Smooth muscle cell of the pulmonary artery (primary cell): ENCODE measurements around the gene ATG4C. TPM values are rescaled to one million over a fixed set of nuclear protein-coding genes. Genes with fewer than 3 reads are reported as not detected.

Experiments used
- total RNA-seq: library from RNA; depleted of rRNA; stranded (reverse); fragments of >200 nt; gene quantifications from 2 replicates; pipeline ENCODE4 v1.2.3, GENCODE V29; 2014

ATG4C gene, protein sequence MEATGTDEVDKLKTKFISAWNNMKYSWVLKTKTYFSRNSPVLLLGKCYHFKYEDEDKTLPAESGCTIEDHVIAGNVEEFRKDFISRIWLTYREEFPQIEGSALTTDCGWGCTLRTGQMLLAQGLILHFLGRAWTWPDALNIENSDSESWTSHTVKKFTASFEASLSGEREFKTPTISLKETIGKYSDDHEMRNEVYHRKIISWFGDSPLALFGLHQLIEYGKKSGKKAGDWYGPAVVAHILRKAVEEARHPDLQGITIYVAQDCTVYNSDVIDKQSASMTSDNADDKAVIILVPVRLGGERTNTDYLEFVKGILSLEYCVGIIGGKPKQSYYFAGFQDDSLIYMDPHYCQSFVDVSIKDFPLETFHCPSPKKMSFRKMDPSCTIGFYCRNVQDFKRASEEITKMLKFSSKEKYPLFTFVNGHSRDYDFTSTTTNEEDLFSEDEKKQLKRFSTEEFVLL
- 7.7 and 10.5 TPM in 2 replicates for total RNA-seq

DNA sequence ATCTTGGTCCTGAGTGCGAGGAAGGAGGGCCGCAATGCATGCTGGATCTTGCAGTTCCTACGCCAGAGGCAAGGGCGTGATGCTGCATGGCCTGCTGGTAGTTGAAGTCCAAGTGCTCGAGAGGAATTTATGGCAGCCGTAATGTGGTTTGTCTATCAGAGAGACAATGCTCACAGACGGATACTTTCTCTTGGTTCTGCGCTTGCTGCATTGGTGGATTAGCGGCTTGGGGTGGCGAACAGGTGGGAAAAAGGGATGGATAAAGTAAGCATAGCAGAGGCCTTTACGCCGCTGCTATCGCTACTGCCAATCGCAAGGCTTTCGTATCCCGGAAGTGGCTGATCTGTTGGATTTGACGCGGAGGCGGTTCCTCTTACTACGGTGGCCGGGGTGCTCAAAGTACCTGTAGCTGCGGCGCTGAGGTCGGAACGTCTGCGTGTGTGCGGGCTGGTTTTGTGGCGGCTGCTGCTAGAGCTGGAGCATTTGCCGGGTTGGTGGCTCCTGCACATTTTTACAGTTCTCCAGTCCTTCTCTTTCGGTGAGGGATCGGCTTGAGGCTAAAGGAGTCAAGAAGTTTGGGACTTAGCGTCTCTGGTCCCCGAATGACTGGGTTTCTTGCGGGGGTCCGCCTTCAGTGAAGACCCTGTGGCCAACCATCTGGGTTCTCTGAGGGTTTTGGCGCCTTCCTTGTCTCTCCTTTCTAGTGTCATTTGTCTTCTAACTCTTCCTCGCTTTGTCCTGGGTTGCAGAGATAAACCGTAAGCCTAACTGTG lies at the start of gene ATG4C:
ATG4C (plus strand) TSS at position 397 of the 773 bp plus-strand sequence. CDS start 19,655 bp downstream, outside the sequence.

Other genes with a start within 250 kb of the ATG4C start
- not detected in 2 replicates for gene ANGPTL3, start 186.6 kb upstream of the ATG4C start, total RNA-seq
- gene DOCK7, start 95.7 kb upstream of the ATG4C start, total RNA-seq, result 194 and 198 TPM in 2 replicates